WERI-Rb-1 (cell line): Measurements from ENCODE around the gene PTGDR.

Source experiments
- DNase-seq: peaks from one replicate; pipeline ENCODE4 v3.0.0-alpha.2; 2020
- H3K27ac ChIP-seq: fragments of 250-450 bp; sonication (Bioruptor Pico); 2 replicates; pipeline ENCODE4 v1.5.1; 2020; ENCODE audit warnings: mild to moderate bottlenecking, moderate library complexity
- H3K27me3 ChIP-seq: fragments of 250-450 bp; sonication (Bioruptor Pico); 2 replicates; pipeline ENCODE4 v1.5.1; 2021; ENCODE audit warnings: mild to moderate bottlenecking, low read depth, moderate library complexity; ENCODE audit not compliant: insufficient read depth, severe bottlenecking
- H3K36me3 ChIP-seq: fragments of 250-450 bp; sonication (Bioruptor Pico); 2 replicates; pipeline ENCODE4 v1.5.1; 2020; ENCODE audit warnings: mild to moderate bottlenecking, moderate library complexity
- H3K4me3 ChIP-seq: 2 replicates; pipeline ENCODE4 v1.5.1; 2011; ENCODE audit warnings: low read depth, mild to moderate bottlenecking, control low read depth, low read length
- H3K9me3 ChIP-seq: fragments of 250-450 bp; sonication (Bioruptor Pico); 2 replicates; pipeline ENCODE4 v1.5.1; 2021; ENCODE audit warnings: mild to moderate bottlenecking, moderate library complexity; ENCODE audit not compliant: severe bottlenecking
- TF ChIP-seq, protein P1 (sequence below): IDR thresholded peaks from 2 replicates; pipeline ENCODE4 v1.5.1; 2011; ENCODE audit warnings: low read depth, mild to moderate bottlenecking, control low read depth, inconsistent platforms, low read length

PTGDR gene

GRCh38 chr14:52241087-52241793 lies 26.3 kb upstream of the PTGDR start:
- no peaks in the 10 kb centered on the region for H3K27me3 ChIP-seq
- no peak overlapping the region for H3K27ac ChIP-seq
- TF ChIP-seq, protein P1, sequence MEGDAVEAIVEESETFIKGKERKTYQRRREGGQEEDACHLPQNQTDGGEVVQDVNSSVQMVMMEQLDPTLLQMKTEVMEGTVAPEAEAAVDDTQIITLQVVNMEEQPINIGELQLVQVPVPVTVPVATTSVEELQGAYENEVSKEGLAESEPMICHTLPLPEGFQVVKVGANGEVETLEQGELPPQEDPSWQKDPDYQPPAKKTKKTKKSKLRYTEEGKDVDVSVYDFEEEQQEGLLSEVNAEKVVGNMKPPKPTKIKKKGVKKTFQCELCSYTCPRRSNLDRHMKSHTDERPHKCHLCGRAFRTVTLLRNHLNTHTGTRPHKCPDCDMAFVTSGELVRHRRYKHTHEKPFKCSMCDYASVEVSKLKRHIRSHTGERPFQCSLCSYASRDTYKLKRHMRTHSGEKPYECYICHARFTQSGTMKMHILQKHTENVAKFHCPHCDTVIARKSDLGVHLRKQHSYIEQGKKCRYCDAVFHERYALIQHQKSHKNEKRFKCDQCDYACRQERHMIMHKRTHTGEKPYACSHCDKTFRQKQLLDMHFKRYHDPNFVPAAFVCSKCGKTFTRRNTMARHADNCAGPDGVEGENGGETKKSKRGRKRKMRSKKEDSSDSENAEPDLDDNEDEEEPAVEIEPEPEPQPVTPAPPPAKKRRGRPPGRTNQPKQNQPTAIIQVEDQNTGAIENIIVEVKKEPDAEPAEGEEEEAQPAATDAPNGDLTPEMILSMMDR: no peak
- no peak overlapping the region for H3K4me3 ChIP-seq
- H3K9me3 ChIP-seq: no peaks in the 10 kb centered on the region
- no peaks in the 10 kb centered on the region for H3K36me3 ChIP-seq
- DNase-seq: no peak

DNA sequence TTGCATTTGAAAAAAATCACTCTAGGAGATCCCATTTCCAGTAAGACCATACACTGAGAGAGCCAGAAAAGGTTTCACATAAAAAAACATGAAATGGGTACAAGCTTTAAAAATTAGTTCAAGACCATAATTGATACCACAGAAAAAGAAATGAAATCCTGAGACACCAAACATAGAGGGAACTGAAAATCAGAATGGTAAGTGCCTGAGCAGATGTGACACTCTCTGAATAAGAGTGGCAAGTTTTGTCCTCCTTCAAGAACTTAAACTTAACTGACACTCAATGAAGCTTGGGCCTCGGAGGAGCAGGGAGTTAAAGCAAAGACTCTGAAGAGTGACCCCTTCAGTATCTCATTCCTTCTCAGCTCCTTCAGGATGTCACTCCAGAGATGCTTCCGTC lies 23.2 kb upstream of the PTGDR start:
- H3K27me3 ChIP-seq: no peaks in the 10 kb centered on the region
- TF ChIP-seq, protein P1: no peak
- no peak overlapping the region for H3K4me3 ChIP-seq
- H3K9me3 ChIP-seq: no peaks in the 10 kb centered on the region
- H3K27ac ChIP-seq: no peak overlapping the region
- H3K36me3 ChIP-seq: no peaks in the 10 kb centered on the region
- no peak for DNase-seq

DNA sequence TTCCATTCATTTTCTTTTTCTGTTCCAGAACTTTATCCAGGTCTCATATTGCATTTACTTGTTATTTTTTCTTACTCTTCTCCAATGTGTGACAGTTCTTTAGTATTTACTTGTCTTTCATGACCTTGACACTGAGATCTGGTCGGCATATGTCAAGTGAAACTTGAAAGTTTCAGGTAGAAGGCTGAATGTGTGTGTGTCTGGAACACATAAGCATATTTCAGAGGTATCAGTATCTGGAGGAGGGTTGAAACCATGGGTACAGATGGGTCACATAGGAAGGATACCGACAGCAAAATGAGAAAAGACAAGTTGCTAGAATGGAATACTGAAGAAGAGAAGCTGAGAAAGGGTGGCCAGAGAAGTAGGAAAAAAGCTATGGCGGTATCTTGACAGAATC lies 22.5 kb upstream of the PTGDR start:
- no peaks in the 10 kb centered on the region for H3K9me3 ChIP-seq
- H3K27ac ChIP-seq: no peak overlapping the region
- no peaks in the 10 kb centered on the region for H3K36me3 ChIP-seq
- no peaks in the 10 kb centered on the region for H3K27me3 ChIP-seq
- no peak for DNase-seq
- H3K4me3 ChIP-seq: no peak overlapping the region
- TF ChIP-seq, protein P1: no peak

GRCh38 chr14:52248057-52248456 lies 19.4 kb upstream of the PTGDR start:
- Histone ChIP-seq H3K4me3 (no peak overlapping the region), H3K9me3 (no peaks in the 10 kb centered on the region), H3K27me3 (no peaks in the 10 kb centered on the region), H3K36me3 (no peaks in the 10 kb centered on the region), H3K27ac (no peak overlapping the region)
- DNase-seq: no peak
- TF ChIP-seq, protein P1: no peak

- Histone ChIP-seq H3K4me3 (no peak overlapping the region), H3K36me3 (no peaks in the 10 kb centered on the region), H3K27me3 (no peaks in the 10 kb centered on the region), H3K9me3 (no peaks in the 10 kb centered on the region), H3K27ac (no peak overlapping the region)
- TF ChIP-seq, protein P1: no peak
- DNase-seq: no peak
Measured at GRCh38 chr14:52251724-52252123, 15.8 kb upstream of the PTGDR start.

DNA sequence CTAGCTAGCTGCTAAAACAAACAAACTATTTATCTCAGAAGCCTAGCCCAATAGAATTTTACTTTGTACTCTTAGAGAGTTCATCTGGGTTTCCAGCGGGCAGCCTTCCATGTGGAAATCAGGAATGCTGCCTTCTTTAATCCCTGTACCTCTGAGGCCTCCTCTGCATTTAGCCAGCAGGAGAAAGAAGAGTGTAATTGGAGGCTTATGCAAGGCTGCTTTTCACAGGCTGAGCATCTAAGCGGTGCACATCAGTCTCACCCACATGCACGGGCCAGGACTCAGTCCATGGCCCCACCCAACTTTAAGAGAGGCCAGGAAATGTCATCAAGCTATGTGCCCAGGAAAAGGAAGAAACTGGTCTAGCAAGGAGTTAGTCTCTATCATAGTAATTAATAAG lies 14.0 kb upstream of the PTGDR start:
- DNase-seq: peak; percentile 27
- no peaks in the 10 kb centered on the region for H3K27me3 ChIP-seq
- no peak overlapping the region for H3K27ac ChIP-seq
- no peaks in the 10 kb centered on the region for H3K9me3 ChIP-seq
- TF ChIP-seq, protein P1: no peak
- H3K4me3 ChIP-seq: no peak overlapping the region
- H3K36me3 ChIP-seq: no peaks in the 10 kb centered on the region
